ENCODE data around the gene SLC25A33. TPM values are rescaled to one million over a fixed set of nuclear protein-coding genes. Genes with fewer than 3 reads are reported as not detected.

SLC25A33 gene
- total RNA-seq, 1 donor from 2014 or later = 6.4 TPM

GRCh38 chr1:9538669-9539164 is 548 bp upstream of the SLC25A33 start:
- no peaks in the 10 kb centered on the region for H3K9me3 ChIP-seq
- peaks cover 18% of the 10 kb centered on the region for H3K4me1 ChIP-seq
- intact Hi-C loops (cut with DNase I) = no loop called here
- TF ChIP-seq CTCF (IDR thresholded peaks at IDR 0.05) (no peak), POLR2AphosphoS5 (IDR thresholded peaks at IDR 0.05; ENCODE audit: insufficient read depth in 1 of 2, low read depth in 1 of 2) (no peak), POLR2A (IDR thresholded peaks at IDR 0.05) (no peak)
- no peak for DNase-seq (ENCODE audit: extremely low spot score in 2 of 2)
- H3K36me3 ChIP-seq = no peaks in the 10 kb centered on the region
- no peaks in the 10 kb centered on the region for H3K27me3 ChIP-seq
- peak overlapping the region; percentile 87 for H3K27ac ChIP-seq
- peak overlapping the region in 1 of 2 donors; percentile 57 for H3K4me3 ChIP-seq

- intact Hi-C loops (cut with DNase I) = no loop called here
- Histone ChIP-seq H3K36me3 (no peaks in the 10 kb centered on the region), H3K4me1 (peaks cover 18% of the 10 kb centered on the region), H3K27ac (peak overlapping the region; percentile 87), H3K9me3 (no peaks in the 10 kb centered on the region), H3K27me3 (no peaks in the 10 kb centered on the region), H3K4me3 (peak overlapping the region; percentile 57 to 71)
- no peak for DNase-seq (ENCODE audit: extremely low spot score in 2 of 2)
- peak in 1 of 2 donors; percentile 57 for TF ChIP-seq POLR2AphosphoS5 (IDR thresholded peaks at IDR 0.05; ENCODE audit: insufficient read depth in 1 of 2, low read depth in 1 of 2)
- no peak for TF ChIP-seq CTCF (IDR thresholded peaks at IDR 0.05)
Measured at GRCh38 chr1:9539829-9540550, 725 bp downstream of the SLC25A33 start.

GRCh38 chr1:9542430-9542829 is 3.2 kb downstream of the SLC25A33 start:
- no peak overlapping the region for H3K4me3 ChIP-seq

GRCh38 chr1:9544926-9545325 is 5.7 kb downstream of the SLC25A33 start:
- H3K4me3 ChIP-seq = no peak overlapping the region
- no peaks in the 10 kb centered on the region for H3K27me3 ChIP-seq
- peaks cover 10% of the 10 kb centered on the region for H3K4me1 ChIP-seq
- no peak for DNase-seq (ENCODE audit: extremely low spot score in 2 of 2)
- no peak overlapping the region for H3K27ac ChIP-seq
- TF ChIP-seq POLR2AphosphoS5 (IDR thresholded peaks at IDR 0.05; ENCODE audit: insufficient read depth in 1 of 2, low read depth in 1 of 2) (no peak), CTCF (IDR thresholded peaks at IDR 0.05) (no peak), POLR2A (IDR thresholded peaks at IDR 0.05) (no peak)
- no peaks in the 10 kb centered on the region for H3K36me3 ChIP-seq
- H3K9me3 ChIP-seq = no peaks in the 10 kb centered on the region
- intact Hi-C loops (cut with DNase I) = no loop called here

More at GRCh38 chr1:9542430-9542829, 3.2 kb downstream of the SLC25A33 start:
- Histone ChIP-seq H3K4me1 (peaks cover 18% of the 10 kb centered on the region), H3K27ac (no peak overlapping the region), H3K36me3 (no peaks in the 10 kb centered on the region), H3K27me3 (no peaks in the 10 kb centered on the region), H3K9me3 (no peaks in the 10 kb centered on the region)
- intact Hi-C loops (cut with DNase I) = no loop called here
- no peak for DNase-seq (ENCODE audit: extremely low spot score in 2 of 2)
- TF ChIP-seq POLR2AphosphoS5 (IDR thresholded peaks at IDR 0.05; ENCODE audit: insufficient read depth in 1 of 2, low read depth in 1 of 2) (no peak), POLR2A (IDR thresholded peaks at IDR 0.05) (no peak), CTCF (IDR thresholded peaks at IDR 0.05) (no peak)

GRCh38 chr1:9549955-9550546 is 10.8 kb downstream of the SLC25A33 start:
- Histone ChIP-seq H3K9me3 (no peaks in the 10 kb centered on the region), H3K4me3 (no peak overlapping the region), H3K27me3 (no peaks in the 10 kb centered on the region), H3K27ac (no peak overlapping the region), H3K36me3 (no peaks in the 10 kb centered on the region), H3K4me1 (peaks cover under 1% of the 10 kb centered on the region)
- no peak for DNase-seq (ENCODE audit: extremely low spot score in 2 of 2)
- intact Hi-C loops (cut with DNase I) = no loop called here
- no peak for TF ChIP-seq POLR2A (IDR thresholded peaks at IDR 0.05)
- TF ChIP-seq POLR2AphosphoS5 (IDR thresholded peaks at IDR 0.05; ENCODE audit: insufficient read depth in 1 of 2, low read depth in 1 of 2) = no peak
- no peak for TF ChIP-seq CTCF (IDR thresholded peaks at IDR 0.05)
